IPS DF 6.9 (cell line): ENCODE measurements around the gene EIF5.
A peak's percentile ranks its signal among the peaks of the same experiment; 100 is the strongest.

Source experiments
- DNase-seq: peaks from one replicate; pipeline ENCODE4 v3.0.0-alpha.2; 2013; ENCODE audit warnings: low read depth, low spot score
- H3K27ac ChIP-seq: one replicate; pipeline ENCODE4 v1.5.1; 2013; ENCODE audit warnings: low read length, control low read depth
- H3K27me3 ChIP-seq: 2 replicates; pipeline ENCODE4 v1.6.1; 2013; ENCODE audit warnings: mild to moderate bottlenecking, low read length; ENCODE audit not compliant: control insufficient read depth, insufficient read depth
- H3K36me3 ChIP-seq: 2 replicates; pipeline ENCODE4 v1.6.1; 2013; ENCODE audit warnings: low read length; ENCODE audit not compliant: control insufficient read depth, insufficient read depth
- H3K4me1 ChIP-seq: 2 replicates; pipeline ENCODE4 v1.6.1; 2013; ENCODE audit warnings: low read length; ENCODE audit not compliant: control insufficient read depth, insufficient read depth
- H3K4me3 ChIP-seq: 2 replicates; pipeline ENCODE4 v1.5.1; 2013; ENCODE audit warnings: mild to moderate bottlenecking, low read length
- H3K9me3 ChIP-seq: 2 replicates; pipeline ENCODE4 v1.6.1; 2013; ENCODE audit warnings: low read length, inconsistent platforms; ENCODE audit not compliant: control insufficient read depth, insufficient read depth
- WGBS: extraction: QIAGEN DNeasy Blood & Tissue Kit; methylation state at CpG from one replicate; pipeline ENCODE4 v1.1.7; 2013; ENCODE audit warnings: mixed read lengths, missing lambda C conversion rate; ENCODE audit not compliant: insufficient read length, insufficient coverage; 5-methylcytosine and 5-hydroxymethylcytosine counted together

Gene EIF5

GRCh38 chr14:103372017-103372416 is 38.0 kb downstream of the EIF5 start:
- DNase-seq = no peak
- Histone ChIP-seq H3K4me1 (no peaks in the 10 kb centered on the region), H3K9me3 (no peaks in the 10 kb centered on the region), H3K27me3 (no peaks in the 10 kb centered on the region), H3K4me3 (no peak overlapping the region), H3K27ac (no peak overlapping the region), H3K36me3 (no peaks in the 10 kb centered on the region)
- WGBS = no CpG with 5 or more reads among the region's 23 CpGs

GRCh38 chr14:103372552-103373304 is 38.7 kb downstream of the EIF5 start:
- H3K27me3 ChIP-seq = no peaks in the 10 kb centered on the region
- H3K4me3 ChIP-seq = no peak overlapping the region
- H3K4me1 ChIP-seq = no peaks in the 10 kb centered on the region
- no peaks in the 10 kb centered on the region for H3K36me3 ChIP-seq
- no peaks in the 10 kb centered on the region for H3K9me3 ChIP-seq
- H3K27ac ChIP-seq = no peak overlapping the region
- no peak for DNase-seq
- WGBS = no CpG with 5 or more reads among the region's 11 CpGs

GRCh38 chr14:103374121-103374520 is 40.1 kb downstream of the EIF5 start:
- Histone ChIP-seq H3K4me1 (no peaks in the 10 kb centered on the region), H3K27me3 (no peaks in the 10 kb centered on the region), H3K27ac (no peak overlapping the region), H3K9me3 (no peaks in the 10 kb centered on the region), H3K4me3 (no peak overlapping the region), H3K36me3 (no peaks in the 10 kb centered on the region)
- no CpG with 5 or more reads among the region's 11 CpGs for WGBS
- no peak for DNase-seq

- Histone ChIP-seq H3K36me3 (no peaks in the 10 kb centered on the region), H3K27me3 (no peaks in the 10 kb centered on the region), H3K4me3 (no peak overlapping the region), H3K27ac (no peak overlapping the region), H3K9me3 (no peaks in the 10 kb centered on the region), H3K4me1 (no peaks in the 10 kb centered on the region)
- no CpG with 5 or more reads among the region's 2 CpGs for WGBS
- no peak for DNase-seq
Observed at GRCh38 chr14:103377522-103378037, 43.5 kb downstream of the EIF5 start.

GRCh38 chr14:103378038-103378854 is 44.2 kb downstream of the EIF5 start:
- H3K4me1 ChIP-seq = no peaks in the 10 kb centered on the region

GRCh38 chr14:103380719-103381377 is 46.8 kb downstream of the EIF5 start:
- Histone ChIP-seq H3K36me3 (no peaks in the 10 kb centered on the region), H3K27ac (no peak overlapping the region), H3K9me3 (no peaks in the 10 kb centered on the region), H3K4me1 (no peaks in the 10 kb centered on the region), H3K27me3 (no peaks in the 10 kb centered on the region), H3K4me3 (no peak overlapping the region)
- no CpG with 5 or more reads among the region's 2 CpGs for WGBS
- DNase-seq = no peak

More at GRCh38 chr14:103378038-103378854, 44.2 kb downstream of the EIF5 start:
- Histone ChIP-seq H3K27ac (no peak overlapping the region), H3K36me3 (no peaks in the 10 kb centered on the region), H3K27me3 (no peaks in the 10 kb centered on the region), H3K9me3 (no peaks in the 10 kb centered on the region), H3K4me3 (no peak overlapping the region)
- DNase-seq = no peak
- WGBS = no CpG with 5 or more reads among the region's 14 CpGs

- no CpG with 5 or more reads among the region's 4 CpGs for WGBS
- DNase-seq = no peak
- no peaks in the 10 kb centered on the region for H3K36me3 ChIP-seq
- H3K4me3 ChIP-seq = no peak overlapping the region
- no peak overlapping the region for H3K27ac ChIP-seq
- no peaks in the 10 kb centered on the region for H3K9me3 ChIP-seq
- H3K4me1 ChIP-seq = no peaks in the 10 kb centered on the region
- no peaks in the 10 kb centered on the region for H3K27me3 ChIP-seq
Observed at GRCh38 chr14:103382376-103382775, 48.3 kb downstream of the EIF5 start.

GRCh38 chr14:103384450-103385151 is 50.6 kb downstream of the EIF5 start:
- Histone ChIP-seq H3K4me1 (no peaks in the 10 kb centered on the region), H3K27me3 (no peaks in the 10 kb centered on the region), H3K4me3 (peak overlapping the region; percentile 64; the same call in 1 of the 2 replicates), H3K9me3 (no peaks in the 10 kb centered on the region), H3K27ac (no peak overlapping the region), H3K36me3 (no peaks in the 10 kb centered on the region)
- no CpG with 5 or more reads among the region's 31 CpGs for WGBS
- no peak for DNase-seq

GRCh38 chr14:103385152-103385928 is 51.3 kb downstream of the EIF5 start, which contains the start of gene MARK3:
Gene MARK3, plus strand, starts transcription at chr14:103385415. Its CDS starts 615 bp downstream, at chr14:103386030.
- H3K4me1 ChIP-seq = no peaks in the 10 kb centered on the region
- H3K36me3 ChIP-seq = no peaks in the 10 kb centered on the region

More at GRCh38 chr14:103385152-103385928, 51.3 kb downstream of the EIF5 start, which contains the start of gene MARK3:
- Histone ChIP-seq H3K9me3 (no peaks in the 10 kb centered on the region), H3K27ac (no peak within 1 kb of the TSS), H3K27me3 (no peaks in the 10 kb centered on the region), H3K4me3 (peak within 1 kb of the TSS; percentile 64)
- no CpG with 5 or more reads among the region's 91 CpGs for WGBS
- DNase-seq = peak; percentile 91
